ENCODE results near the gene SYNGR2.

The SYNGR2 gene

GRCh38 chr17:78174346-78174869 lies 6.0 kb downstream of the SYNGR2 start:
- no peaks in the 10 kb centered on the region for H3K9me3 Mint-ChIP-seq
- no peak for TF ChIP-seq CTCF (IDR thresholded peaks at IDR 0.05)
- H3K4me1 Mint-ChIP-seq = peaks cover 19% of the 10 kb centered on the region
- no peak for DNase-seq
- H3K27me3 Mint-ChIP-seq (ENCODE audit: low read depth, poor library complexity) = peaks cover 3% of the 10 kb centered on the region
- H3K36me3 Mint-ChIP-seq (ENCODE audit: low read depth) = peaks cover 28% of the 10 kb centered on the region
- H3K4me3 Mint-ChIP-seq = no peak overlapping the region
- peak overlapping the region; percentile 75 for H3K27ac Mint-ChIP-seq

- peaks cover 34% of the 10 kb centered on the region for H3K36me3 Mint-ChIP-seq (ENCODE audit: low read depth)
- no peaks in the 10 kb centered on the region for H3K9me3 Mint-ChIP-seq
- H3K27me3 Mint-ChIP-seq (ENCODE audit: low read depth, poor library complexity) = peaks cover 3% of the 10 kb centered on the region
- TF ChIP-seq CTCF (IDR thresholded peaks at IDR 0.05) = no peak
- no peak overlapping the region for H3K4me3 Mint-ChIP-seq
- peak overlapping the region; percentile 32 for H3K27ac Mint-ChIP-seq
- peaks cover 19% of the 10 kb centered on the region for H3K4me1 Mint-ChIP-seq
- DNase-seq = no peak
Measured at GRCh38 chr17:78174870-78175642, 6.7 kb downstream of the SYNGR2 start.

GRCh38 chr17:78175643-78175981 lies 7.2 kb downstream of the SYNGR2 start:
- H3K27me3 Mint-ChIP-seq (ENCODE audit: low read depth, poor library complexity) = peaks cover 3% of the 10 kb centered on the region
- peaks cover 19% of the 10 kb centered on the region for H3K4me1 Mint-ChIP-seq
- no peak overlapping the region for H3K4me3 Mint-ChIP-seq
- no peak for TF ChIP-seq CTCF (IDR thresholded peaks at IDR 0.05)
- H3K9me3 Mint-ChIP-seq = no peaks in the 10 kb centered on the region
- no peak overlapping the region for H3K27ac Mint-ChIP-seq
- DNase-seq = no peak
- H3K36me3 Mint-ChIP-seq (ENCODE audit: low read depth) = peaks cover 39% of the 10 kb centered on the region

- Mint-ChIP-seq H3K36me3 (ENCODE audit: low read depth) (peaks cover 46% of the 10 kb centered on the region), H3K9me3 (no peaks in the 10 kb centered on the region), H3K4me1 (peaks cover 19% of the 10 kb centered on the region), H3K27ac (no peak overlapping the region), H3K27me3 (ENCODE audit: low read depth, poor library complexity) (no peaks in the 10 kb centered on the region), H3K4me3 (no peak overlapping the region)
- peak; percentile 95 for TF ChIP-seq CTCF (IDR thresholded peaks at IDR 0.05)
- peak; percentile 81 for DNase-seq
Measured at GRCh38 chr17:78176548-78177025, 8.2 kb downstream of the SYNGR2 start.

- no peak overlapping the region for H3K27ac Mint-ChIP-seq
Measured at GRCh38 chr17:78179372-78179771, 11.0 kb downstream of the SYNGR2 start.

More at GRCh38 chr17:78179372-78179771, 11.0 kb downstream of the SYNGR2 start:
- Mint-ChIP-seq H3K9me3 (no peaks in the 10 kb centered on the region), H3K27me3 (ENCODE audit: low read depth, poor library complexity) (peaks cover 3% of the 10 kb centered on the region), H3K4me1 (peaks cover 18% of the 10 kb centered on the region), H3K4me3 (no peak overlapping the region), H3K36me3 (ENCODE audit: low read depth) (peaks cover 51% of the 10 kb centered on the region)
- no peak for TF ChIP-seq CTCF (IDR thresholded peaks at IDR 0.05)
- DNase-seq = no peak

All from nephron progenitor cell (in vitro differentiated cells).